ENCODE data around the gene C20orf96. TPM values are rescaled to one million over a fixed set of nuclear protein-coding genes. Genes with fewer than 3 reads are reported as not detected.
"Not testable (repeated sequence)": the region's sequence is repeated elsewhere in the genome, so short reads cannot be mapped to it uniquely, and the experiment has no call there.

Gene C20orf96
- polyA plus RNA-seq, 1 experiment, result 13.7 TPM

DNA sequence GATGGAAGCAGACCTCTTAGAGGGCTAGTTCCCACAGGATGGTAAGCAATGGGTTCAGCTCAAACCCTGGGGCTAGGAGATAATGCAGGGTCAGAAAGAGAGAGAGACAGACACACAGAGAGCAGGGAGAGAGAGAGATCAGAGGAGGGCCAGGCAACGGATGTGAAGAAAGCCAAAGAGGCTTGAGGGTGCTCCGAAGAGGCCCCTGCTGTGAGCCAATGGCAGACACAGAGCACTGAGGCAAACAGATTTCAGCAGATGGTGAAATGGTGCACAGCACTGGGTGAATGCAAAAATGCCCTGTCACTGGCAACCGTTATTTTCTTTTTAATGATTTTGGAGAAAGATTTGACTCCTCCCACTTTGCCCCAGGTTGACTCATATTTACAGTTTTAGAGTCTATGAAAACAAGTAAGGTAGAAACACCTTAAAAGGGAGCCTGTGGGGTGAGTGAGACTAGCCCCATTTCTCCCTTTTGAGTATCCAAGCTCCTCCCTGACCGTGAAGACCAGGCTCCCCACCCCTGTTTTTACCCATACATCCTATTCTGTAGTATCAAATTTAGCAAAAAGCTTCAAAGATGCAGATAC lies 32.2 kb downstream of the C20orf96 start:
- TF ChIP-seq, protein P1, sequence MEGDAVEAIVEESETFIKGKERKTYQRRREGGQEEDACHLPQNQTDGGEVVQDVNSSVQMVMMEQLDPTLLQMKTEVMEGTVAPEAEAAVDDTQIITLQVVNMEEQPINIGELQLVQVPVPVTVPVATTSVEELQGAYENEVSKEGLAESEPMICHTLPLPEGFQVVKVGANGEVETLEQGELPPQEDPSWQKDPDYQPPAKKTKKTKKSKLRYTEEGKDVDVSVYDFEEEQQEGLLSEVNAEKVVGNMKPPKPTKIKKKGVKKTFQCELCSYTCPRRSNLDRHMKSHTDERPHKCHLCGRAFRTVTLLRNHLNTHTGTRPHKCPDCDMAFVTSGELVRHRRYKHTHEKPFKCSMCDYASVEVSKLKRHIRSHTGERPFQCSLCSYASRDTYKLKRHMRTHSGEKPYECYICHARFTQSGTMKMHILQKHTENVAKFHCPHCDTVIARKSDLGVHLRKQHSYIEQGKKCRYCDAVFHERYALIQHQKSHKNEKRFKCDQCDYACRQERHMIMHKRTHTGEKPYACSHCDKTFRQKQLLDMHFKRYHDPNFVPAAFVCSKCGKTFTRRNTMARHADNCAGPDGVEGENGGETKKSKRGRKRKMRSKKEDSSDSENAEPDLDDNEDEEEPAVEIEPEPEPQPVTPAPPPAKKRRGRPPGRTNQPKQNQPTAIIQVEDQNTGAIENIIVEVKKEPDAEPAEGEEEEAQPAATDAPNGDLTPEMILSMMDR (IDR thresholded peaks at IDR 0.05; ENCODE audit: low read depth, low read length), result no peak
- no peak overlapping the region for H3K4me3 ChIP-seq (ENCODE audit: low read depth, low read length)
- ChIA-PET POLR2A (interaction anchor here (0.6 kb wide), 1 partner anchor 30 kb away, joined by 6 read pairs; no protein-coding TSS in a partner anchor), CTCF (interaction anchor here (1.0 to 2.9 kb wide), 2 partner anchors 8 to 11 kb away, joined by 3 to 11 read pairs; no protein-coding TSS in a partner anchor)
- no peaks in the 10 kb centered on the region for H3K9me3 ChIP-seq (ENCODE audit: control insufficient read depth, insufficient read depth, low read length)
- H3K27ac ChIP-seq (ENCODE audit: low read depth, low read length), result no peak overlapping the region
- peaks cover 6% of the 10 kb centered on the region for H3K27me3 ChIP-seq (ENCODE audit: control insufficient read depth, insufficient read depth, low read length)
- no peak for DNase-seq (ENCODE audit: low read depth, low spot score)

DNA sequence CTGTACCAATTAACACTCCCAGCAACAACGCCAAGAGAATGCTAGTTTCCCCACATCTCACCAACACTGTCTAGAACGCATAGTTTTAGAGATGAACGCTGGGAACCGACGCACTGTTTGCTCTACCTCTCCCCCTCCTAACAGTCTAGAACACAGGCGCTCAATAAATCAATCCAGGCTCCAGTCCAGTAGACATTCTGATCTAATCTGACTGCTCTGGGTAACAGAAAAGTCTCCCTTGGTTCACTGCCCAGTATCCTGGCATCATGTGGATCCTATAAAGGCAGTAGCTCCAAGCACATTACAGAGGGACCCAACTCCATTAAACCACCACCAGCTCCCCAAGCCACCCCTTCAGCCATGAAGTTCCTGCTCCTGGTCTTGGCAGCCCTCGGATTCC lies 33.1 kb downstream of the C20orf96 start, which contains the start of gene DEFB132:
Gene DEFB132, plus strand, starts transcription at position 306 of the 400 bp plus-strand sequence. Its CDS starts 55 bp downstream, at position 361.
- peaks cover 6% of the 10 kb centered on the region for H3K27me3 ChIP-seq (ENCODE audit: control insufficient read depth, insufficient read depth, low read length)
- H3K4me3 ChIP-seq (ENCODE audit: low read depth, low read length), result no peak within 1 kb of the TSS
- CTCF ChIA-PET, result interaction anchor here (2.9 kb wide), 1 partner anchor 9 kb away, joined by 11 read pairs; no protein-coding TSS in a partner anchor
- DNase-seq (ENCODE audit: low read depth, low spot score), result no peak
- no peak within 1 kb of the TSS for H3K27ac ChIP-seq (ENCODE audit: low read depth, low read length)
- TF ChIP-seq, protein P1 (IDR thresholded peaks at IDR 0.05; ENCODE audit: low read depth, low read length), result no peak
- H3K9me3 ChIP-seq (ENCODE audit: control insufficient read depth, insufficient read depth, low read length), result no peaks in the 10 kb centered on the region
- POLR2A ChIA-PET, result no interaction called here

DNA sequence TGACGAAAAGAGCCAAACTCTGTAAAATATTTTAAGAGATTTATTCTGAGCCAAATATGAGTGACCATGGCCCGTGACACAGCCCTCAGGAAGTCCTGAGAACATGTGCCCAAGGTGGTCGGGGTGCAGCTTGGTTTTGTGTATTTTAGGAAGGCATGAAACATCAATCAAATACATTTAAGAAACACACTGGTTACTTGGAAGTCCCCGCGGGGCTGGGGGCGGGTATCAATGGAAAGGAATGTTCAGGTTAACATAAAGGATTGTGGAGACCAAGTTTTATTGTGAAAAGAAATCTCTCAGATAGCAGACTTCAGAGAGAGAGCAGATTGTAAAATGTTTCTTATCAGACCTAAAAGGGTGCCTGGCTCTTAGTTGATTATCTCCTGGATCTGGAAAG lies 37.1 kb downstream of the C20orf96 start:
- H3K9me3 ChIP-seq (ENCODE audit: control insufficient read depth, insufficient read depth, low read length); CTCF ChIA-PET; H3K27me3 ChIP-seq (ENCODE audit: control insufficient read depth, insufficient read depth, low read length); H3K4me3 ChIP-seq (ENCODE audit: low read depth, low read length); DNase-seq (ENCODE audit: low read depth, low spot score); H3K27ac ChIP-seq (ENCODE audit: low read depth, low read length); POLR2A ChIA-PET: not testable (repeated sequence)

DNA sequence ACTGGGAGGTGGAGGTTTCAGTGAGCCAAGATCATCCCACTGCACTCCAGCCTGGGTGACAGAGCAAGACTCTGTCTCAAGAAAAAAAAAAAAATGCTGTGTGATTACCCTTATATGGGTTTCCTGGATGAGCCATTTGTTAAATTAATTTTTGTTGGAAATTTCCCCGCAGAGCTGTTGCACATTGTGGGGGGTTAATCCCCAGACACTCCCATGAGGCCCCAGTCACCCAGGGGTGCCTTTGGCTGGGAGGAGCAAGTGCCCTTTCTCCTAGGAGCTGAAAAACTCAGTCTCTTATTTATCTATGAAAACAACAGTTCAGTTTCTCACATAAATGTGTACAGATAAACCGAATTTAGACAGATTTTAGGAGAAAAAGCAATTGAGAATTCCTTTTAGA lies 37.7 kb downstream of the C20orf96 start:
- H3K4me3 ChIP-seq (ENCODE audit: low read depth, low read length), result no peak overlapping the region
- H3K9me3 ChIP-seq (ENCODE audit: control insufficient read depth, insufficient read depth, low read length), result no peaks in the 10 kb centered on the region
- TF ChIP-seq, protein P1 (IDR thresholded peaks at IDR 0.05; ENCODE audit: low read depth, low read length), result no peak
- H3K27me3 ChIP-seq (ENCODE audit: control insufficient read depth, insufficient read depth, low read length), result peaks cover 9% of the 10 kb centered on the region
- DNase-seq (ENCODE audit: low read depth, low spot score), result no peak
- CTCF ChIA-PET, result no interaction called here
- H3K27ac ChIP-seq (ENCODE audit: low read depth, low read length), result no peak overlapping the region
- POLR2A ChIA-PET, result no interaction called here

DNA sequence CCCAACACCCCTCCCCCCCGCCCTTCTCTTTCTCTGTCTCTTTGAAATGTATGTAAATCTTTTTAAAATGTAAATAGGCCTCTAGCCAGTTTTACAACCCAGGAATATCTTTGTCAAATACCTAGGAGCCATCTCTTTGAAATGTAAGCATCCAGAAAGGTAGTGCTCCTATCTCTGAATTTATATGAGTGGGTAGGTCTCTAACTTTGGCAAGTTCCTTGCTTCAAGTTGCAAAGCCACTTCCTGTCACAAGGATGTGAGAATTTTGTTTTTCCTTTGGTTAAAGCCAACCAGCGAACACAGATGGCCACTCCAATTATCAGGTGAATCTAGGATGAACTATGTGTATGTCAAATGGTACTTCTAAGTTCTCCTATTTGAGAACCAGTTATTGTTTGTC lies 39.2 kb downstream of the C20orf96 start:
- Histone ChIP-seq H3K27ac (ENCODE audit: low read depth, low read length) (no peak overlapping the region), H3K27me3 (ENCODE audit: control insufficient read depth, insufficient read depth, low read length) (peaks cover 9% of the 10 kb centered on the region), H3K9me3 (ENCODE audit: control insufficient read depth, insufficient read depth, low read length) (no peaks in the 10 kb centered on the region), H3K4me3 (ENCODE audit: low read depth, low read length) (no peak overlapping the region)
- no peak for DNase-seq (ENCODE audit: low read depth, low spot score)
- ChIA-PET CTCF (no interaction called here), POLR2A (no interaction called here)
- TF ChIP-seq, protein P1 (IDR thresholded peaks at IDR 0.05; ENCODE audit: low read depth, low read length), result no peak
